Adipose tissue (tissue), 3 donors: ENCODE data around the gene TANC1. TPM values are rescaled to one million over a fixed set of nuclear protein-coding genes. Genes with fewer than 3 reads are reported as not detected.
A peak's percentile ranks its signal among the peaks of the same experiment; 100 is the strongest.
"Not testable (repeated sequence)": the region's sequence is repeated elsewhere in the genome, so short reads cannot be mapped to it uniquely, and the experiment has no call there.

Source experiments
- H3K27ac ChIP-seq: one replicate; pipeline ENCODE4 v1.5.1; 2013; ENCODE audit warnings: low read depth, low read length
- WGBS, 3 donors: extraction: QIAGEN DNeasy Blood & Tissue Kit; methylation state at CpG; one replicate each; pipeline ENCODE4 v1.1.7; 2013; 5-methylcytosine and 5-hydroxymethylcytosine counted together
- polyA plus RNA-seq, 3 donors: library from polyadenylated mRNA; stranded (reverse); fragments of 200-250 nt; gene quantifications; one replicate each; pipeline ENCODE4 v1.2.3, GENCODE V29; 2013
- donor health status: healthy with polysubstance abuse.
- donor health status: Bipolar disorder and iron deficiency.
- donor health status: healthy.

Gene TANC1
- polyA plus RNA-seq, 3 donors: 4.9 to 10.1 (median 8.4) TPM

- H3K27ac ChIP-seq: no peak overlapping the region
These were observed 43.7 kb downstream of the TANC1 start for GRCh38 chr2:159012142-159012541.

GRCh38 chr2:159013103-159013502, 44.7 kb downstream of the TANC1 start:
- H3K27ac ChIP-seq: no peak overlapping the region
- 76 to 77% (median 76%) methylated on average over 3 of the region's 3 CpGs for WGBS, 3 donors

More at GRCh38 chr2:159012142-159012541, 43.7 kb downstream of the TANC1 start:
- WGBS, 3 donors: 72 to 84% (median 76%) methylated on average over 4 of the region's 4 CpGs

DNA sequence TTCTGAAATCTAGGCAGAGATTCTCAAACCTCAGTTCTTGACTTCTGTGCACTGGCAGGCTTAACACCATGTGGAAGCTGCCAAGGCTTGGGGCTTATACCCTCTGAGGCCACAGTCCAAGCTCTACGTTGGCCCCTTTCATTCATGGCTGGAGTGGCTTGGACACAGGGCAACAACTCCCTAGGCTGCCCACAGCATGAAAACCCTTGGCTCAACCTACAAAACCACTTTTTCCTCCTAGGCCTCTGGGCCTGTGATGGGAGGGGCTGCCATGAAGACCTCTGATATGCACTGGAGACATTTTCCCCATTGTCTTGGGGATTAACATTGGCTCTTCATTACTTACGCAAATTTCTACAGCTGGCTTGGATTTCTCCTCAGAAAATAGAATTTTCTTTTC, 46.7 kb downstream of the TANC1 start:
- no peak overlapping the region for H3K27ac ChIP-seq
- WGBS, 3 donors: 94 to 100% (median 95%) methylated on average over 2 of the region's 2 CpGs

GRCh38 chr2:159015823-159016222, 47.4 kb downstream of the TANC1 start:
- no peak overlapping the region for H3K27ac ChIP-seq
- 97 to 98% (median 97%) methylated on average over 2 of the region's 2 CpGs for WGBS, 3 donors

DNA sequence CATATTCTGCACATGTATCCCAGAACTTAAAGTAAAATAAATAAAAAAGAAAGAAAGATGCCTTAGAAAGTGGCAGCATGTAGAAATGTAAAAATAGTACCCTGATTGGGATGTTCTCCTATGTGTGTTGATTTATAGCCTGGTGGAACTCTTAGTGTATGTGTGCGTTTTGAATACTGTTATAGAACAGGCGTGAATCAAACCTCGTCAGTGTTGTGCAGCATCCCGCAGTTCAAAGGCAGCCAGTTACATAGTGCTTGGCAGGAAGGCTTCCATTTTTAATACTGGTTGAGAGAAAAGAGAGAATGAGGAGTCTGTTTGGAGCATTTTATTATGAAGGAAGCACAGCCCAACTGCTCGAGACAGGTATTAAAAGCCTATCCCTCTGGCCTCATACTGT, 49.4 kb downstream of the TANC1 start:
- no peak overlapping the region for H3K27ac ChIP-seq
- 93 to 96% (median 95%) methylated on average over 5 of the region's 5 CpGs for WGBS, 3 donors

GRCh38 chr2:159019021-159019420, 50.6 kb downstream of the TANC1 start:
- WGBS, 3 donors: 80 to 91% (median 91%) methylated on average over 6 of the region's 6 CpGs
- H3K27ac ChIP-seq: no peak overlapping the region

- 96 to 97% (median 96%) methylated on average over 5 of the region's 5 CpGs for WGBS, 3 donors
- H3K27ac ChIP-seq: no peak overlapping the region
These were observed 53.6 kb downstream of the TANC1 start for GRCh38 chr2:159022019-159022418.

GRCh38 chr2:159026170-159026569, 57.7 kb downstream of the TANC1 start:
- WGBS, 3 donors: 49 to 71% (median 50%) methylated on average over 2 of the region's 2 CpGs
- H3K27ac ChIP-seq: no peak overlapping the region

DNA sequence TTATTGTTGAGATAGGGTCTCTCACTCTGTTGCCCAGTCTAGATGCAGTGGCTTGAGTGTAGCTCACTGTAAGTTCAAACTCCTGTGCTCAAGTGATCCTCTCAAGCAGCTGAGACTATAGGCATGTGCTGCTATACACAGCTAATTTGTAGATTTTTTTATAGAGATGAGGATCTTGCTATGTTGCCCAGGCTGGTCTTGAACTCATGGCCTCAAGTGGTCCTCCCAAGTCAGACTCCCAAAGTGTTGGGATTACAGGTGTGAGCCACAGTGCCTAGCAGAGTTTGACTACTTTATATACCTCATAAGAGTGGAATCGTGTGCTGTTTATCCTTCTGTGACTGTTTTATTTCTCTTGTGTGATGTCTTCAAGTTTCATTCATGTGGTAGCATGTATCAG, 60.3 kb downstream of the TANC1 start:
- no peak overlapping the region for H3K27ac ChIP-seq
- WGBS, 3 donors: 94 to 100% (median 96%) methylated on average over 1 of the region's 1 CpG

- 56 to 67% (median 66%) methylated on average over 2 of the region's 2 CpGs for WGBS, 3 donors
- no peak overlapping the region for H3K27ac ChIP-seq
These were observed 61.5 kb downstream of the TANC1 start for GRCh38 chr2:159029936-159030335.

DNA sequence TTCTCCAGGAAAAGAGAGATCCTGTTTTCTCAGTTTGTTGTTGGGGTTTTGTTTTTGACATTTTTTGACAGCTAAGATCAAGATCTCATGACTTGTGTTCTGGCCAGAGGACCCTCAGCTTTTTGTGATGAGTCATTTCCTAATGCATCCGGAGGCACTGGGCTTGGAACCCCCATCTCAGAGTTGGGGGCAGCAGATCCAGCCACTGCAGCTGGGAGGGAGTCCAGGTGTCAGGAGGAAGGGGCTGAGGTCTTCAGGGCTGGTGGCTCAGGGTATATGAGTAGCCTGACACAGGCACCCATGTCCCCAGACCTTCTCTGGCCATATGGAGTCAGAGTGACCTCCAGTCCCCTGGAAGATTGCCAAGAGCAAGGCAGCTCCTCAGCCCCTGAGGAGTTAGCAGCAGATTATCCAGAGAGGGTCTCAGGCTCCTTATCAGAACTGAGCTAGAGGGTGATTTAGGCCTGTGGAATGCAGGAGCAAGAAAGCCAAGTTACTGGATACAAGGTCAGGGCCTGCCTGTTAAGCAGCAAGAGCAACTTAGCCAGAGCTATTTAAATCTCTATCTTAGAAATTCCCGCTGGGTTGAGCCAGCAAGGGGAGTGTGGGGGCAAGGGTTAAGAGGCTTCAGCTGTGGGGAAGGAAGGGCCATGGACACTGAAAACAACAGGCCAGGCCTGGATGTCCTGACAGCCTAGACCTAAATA, 62.4 kb downstream of the TANC1 start:
- WGBS, 3 donors: 23 to 42% (median 26%) methylated on average over 2 of the region's 2 CpGs
- H3K27ac ChIP-seq: peak overlapping the region; percentile 60

- 65 to 90% (median 84%) methylated on average over 3 of the region's 3 CpGs for WGBS, 3 donors
- no peak overlapping the region for H3K27ac ChIP-seq
These were observed 63.7 kb downstream of the TANC1 start for GRCh38 chr2:159032146-159032545.

DNA sequence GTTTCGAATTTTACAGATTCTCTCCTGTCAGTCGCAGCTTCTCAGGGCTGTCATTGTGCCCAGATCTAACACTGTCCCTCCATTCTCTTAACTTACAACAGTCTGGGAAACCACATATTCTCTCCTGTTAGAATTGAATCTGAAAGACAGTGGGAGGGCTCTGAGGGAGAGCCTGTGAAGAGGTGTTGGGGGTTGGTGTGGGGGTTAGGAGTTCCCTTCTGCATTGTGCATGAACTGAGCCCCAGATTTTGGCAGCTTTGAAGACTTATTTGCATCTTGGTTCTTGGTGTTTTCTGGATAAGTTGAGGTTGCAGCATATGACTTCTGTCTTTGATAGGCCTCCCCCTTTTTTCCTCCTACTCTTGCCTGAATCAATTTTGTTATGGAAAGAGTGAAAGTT, 64.1 kb downstream of the TANC1 start:
- no peak overlapping the region for H3K27ac ChIP-seq
- WGBS, 3 donors: 48 to 85% (median 84%) methylated on average over 2 of the region's 2 CpGs

DNA sequence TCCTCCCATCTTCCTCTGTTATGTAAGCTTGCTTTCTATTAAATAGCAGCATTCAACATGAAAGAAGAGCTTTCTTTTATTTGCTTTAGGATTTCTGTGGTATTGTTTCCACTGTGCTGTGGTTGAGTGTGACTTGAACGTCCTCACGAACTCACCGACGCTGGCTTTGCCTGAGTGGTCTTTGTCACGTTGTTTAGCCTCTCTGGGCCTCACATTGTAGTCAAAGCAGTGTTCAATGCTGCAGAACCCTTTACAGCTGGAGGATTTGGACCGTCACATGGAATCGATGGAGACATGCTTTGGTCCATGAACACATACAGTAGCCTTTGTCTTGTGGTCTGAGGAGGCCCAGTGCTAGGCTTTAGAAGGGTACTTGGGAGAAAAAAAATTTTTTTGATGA, 66.3 kb downstream of the TANC1 start:
- no peak overlapping the region for H3K27ac ChIP-seq
- 84 to 96% (median 95%) methylated on average over 7 of the region's 7 CpGs for WGBS, 3 donors

GRCh38 chr2:159035790-159036411, 67.5 kb downstream of the TANC1 start:
- 83 to 85% (median 84%) methylated on average over 10 of the region's 10 CpGs for WGBS, 3 donors
- H3K27ac ChIP-seq: no peak overlapping the region

DNA sequence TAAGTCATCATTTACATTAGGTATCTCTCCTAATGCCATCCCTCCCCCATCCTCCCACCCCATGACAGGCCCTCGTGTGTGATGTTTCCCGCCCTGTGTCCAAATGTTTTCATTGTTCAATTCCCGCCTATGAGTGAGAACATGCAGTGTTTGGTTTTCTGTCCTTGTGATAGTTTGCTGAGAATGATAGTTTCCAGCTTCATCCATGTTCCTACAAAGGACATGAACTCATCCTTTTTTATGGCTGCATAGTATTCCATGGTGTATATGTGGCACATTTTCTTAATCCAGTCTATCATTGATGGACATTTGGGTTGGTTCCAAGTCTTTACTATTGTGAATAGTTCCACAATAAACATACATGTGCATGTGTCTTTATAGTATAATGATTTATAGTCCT, 68.0 kb downstream of the TANC1 start:
- WGBS, 3 donors: 90 to 94% (median 93%) methylated on average over 3 of the region's 3 CpGs
- not testable (repeated sequence) for H3K27ac ChIP-seq

- not testable (repeated sequence) for H3K27ac ChIP-seq
- WGBS, 3 donors: 94 to 97% (median 95%) methylated on average over 11 of the region's 11 CpGs
These were observed 72.9 kb downstream of the TANC1 start for GRCh38 chr2:159041328-159041727.

- WGBS, 3 donors: 61 to 90% (median 88%) methylated on average over 13 of the region's 13 CpGs
- no peak overlapping the region for H3K27ac ChIP-seq
These were observed 73.8 kb downstream of the TANC1 start for GRCh38 chr2:159042115-159042850.

- H3K27ac ChIP-seq: no peak overlapping the region
- 60 to 92% (median 91%) methylated on average over 5 of the region's 5 CpGs for WGBS, 3 donors
These were observed 75.3 kb downstream of the TANC1 start for GRCh38 chr2:159043710-159044109.
